HG02852 (cell line): ENCODE measurements around the gene TSHZ3.

ENCODE experiments used
- ATAC-seq: cut with Tn5 transposase; IDR thresholded peaks from one replicate; pipeline ENCODE4 v1.9.1; 2021; ENCODE audit warnings: mild to moderate bottlenecking, moderate library complexity; ENCODE audit not compliant: unreplicated experiment

The TSHZ3 gene

DNA sequence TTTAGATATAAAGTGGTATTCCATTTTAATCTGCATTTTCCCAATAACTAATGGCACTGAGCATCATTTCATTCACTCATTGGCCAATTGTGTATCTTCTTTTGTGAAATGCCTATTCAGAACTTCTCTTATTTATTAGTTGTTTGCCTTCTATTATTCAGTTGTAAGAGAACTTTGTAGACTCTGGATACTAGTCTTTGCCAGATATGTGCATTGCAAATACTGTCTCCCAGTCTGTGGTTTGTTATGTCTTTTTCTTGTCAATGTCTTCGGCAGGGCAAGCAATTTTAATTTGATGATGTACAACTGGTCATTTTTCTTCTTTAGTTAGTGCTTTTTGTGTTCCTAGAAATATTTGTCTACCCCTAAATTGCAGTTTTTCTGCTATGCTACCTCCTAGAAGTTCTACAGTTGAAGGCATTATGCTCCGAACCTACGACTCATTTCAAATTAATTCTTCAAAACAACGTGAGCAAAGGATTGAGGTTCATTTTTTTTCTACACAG lies 115.9 kb downstream of the TSHZ3 start:
- ATAC-seq: no peak

GRCh38 chr19:31232871-31233270 lies 116.4 kb downstream of the TSHZ3 start:
- no peak for ATAC-seq

GRCh38 chr19:31232180-31232579 lies 117.1 kb downstream of the TSHZ3 start:
- ATAC-seq: no peak

GRCh38 chr19:31231237-31231636 lies 118.0 kb downstream of the TSHZ3 start:
- ATAC-seq: no peak

DNA sequence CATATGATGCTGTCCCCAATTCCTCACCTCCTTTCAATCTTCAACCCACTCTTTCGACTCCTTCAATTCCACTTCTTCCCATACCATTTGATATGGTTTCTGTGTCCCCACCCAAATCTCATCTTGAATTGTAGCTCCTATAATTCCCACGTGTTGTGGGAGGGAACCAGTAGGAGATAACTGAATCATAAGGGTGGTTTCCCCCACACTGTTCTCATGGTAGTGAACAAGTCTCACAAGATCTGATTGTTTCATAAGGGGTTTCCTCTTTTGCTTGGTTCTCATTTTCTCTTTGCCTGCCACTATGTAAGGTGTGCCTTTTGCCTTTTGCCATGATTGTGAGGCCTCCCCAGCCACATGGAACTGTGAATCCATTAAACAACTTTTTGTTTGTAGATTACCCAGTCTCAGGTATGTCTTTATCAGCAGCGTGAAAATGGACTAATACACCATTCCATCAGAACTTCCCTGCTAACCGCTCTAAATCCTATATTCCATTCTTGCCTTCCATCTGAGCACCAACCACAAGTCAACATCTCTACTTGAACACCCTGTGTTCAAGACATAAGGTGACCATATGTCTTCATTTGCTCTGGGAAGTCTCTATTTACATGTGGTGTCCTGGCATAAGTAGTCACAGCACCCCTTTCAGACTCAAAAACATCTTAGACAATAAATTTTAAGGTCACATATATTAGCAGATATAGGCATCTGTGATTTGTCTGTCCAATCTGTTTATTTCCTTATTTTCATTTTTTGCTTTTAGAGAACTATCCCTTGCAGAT lies 122.9 kb downstream of the TSHZ3 start:
- no peak for ATAC-seq
